Stimulated activated naive B cell treated with anti-CD40 and anti-IgM and Interleukin-4, amounts not matched to agents 10 μg/mL and 1 μg/mL and 100 μg/mL, for 72 hours (primary cell): ENCODE results near the gene TMEM60.
A peak's percentile ranks its signal among the peaks of the same experiment; 100 is the strongest.

Experiments used
- ATAC-seq, 2 donors: fragments of 150-1000 bp; cut with Tn5 transposase; replicated peaks; 2 replicates each; pipeline ENCODE4 v1.10.0; 2021; ENCODE audit warnings: moderate library complexity in 1 of 2
- DNase-seq: peaks from one replicate; pipeline ENCODE4 v3.0.0; 2021
- H3K27ac Mint-ChIP-seq: one replicate; pipeline ENCODE4 v1.8.0; 2022; ENCODE audit warnings: mild to moderate bottlenecking, mixed read lengths
- H3K27me3 Mint-ChIP-seq, 2 donors: one replicate each; pipeline ENCODE4 v1.8.0; 2022; ENCODE audit warnings: mixed read lengths in 2 of 2
- H3K36me3 Mint-ChIP-seq, 2 donors: one replicate each; pipeline ENCODE4 v1.8.0; 2022; ENCODE audit warnings: mixed read lengths in 2 of 2, mild to moderate bottlenecking in 1 of 2
- H3K4me1 Mint-ChIP-seq, 2 donors: one replicate each; pipeline ENCODE4 v1.8.0; 2022; ENCODE audit warnings: mixed read lengths in 2 of 2, mild to moderate bottlenecking in 1 of 2
- H3K4me3 Mint-ChIP-seq, 2 donors: one replicate each; pipeline ENCODE4 v1.8.0; 2022; ENCODE audit warnings: mild to moderate bottlenecking in 2 of 2, mixed read lengths in 2 of 2, moderate library complexity in 1 of 2
- H3K9me3 Mint-ChIP-seq, 2 donors: one replicate each; pipeline ENCODE4 v1.8.0; 2022; ENCODE audit warnings: mixed read lengths in 2 of 2, mild to moderate bottlenecking in 1 of 2

Gene TMEM60

GRCh38 chr7:77826300-77826699 lies 28.1 kb upstream of the TMEM60 start:
- no peak for DNase-seq
- Mint-ChIP-seq H3K4me3 (no peak overlapping the region), H3K27ac (peak overlapping the region; percentile 31), H3K9me3 (peaks cover 18 to 22% of the 10 kb centered on the region in 2 donors), H3K36me3 (peaks cover 27 to 46% of the 10 kb centered on the region in 2 donors), H3K27me3 (no peaks in the 10 kb centered on the region), H3K4me1 (peaks cover 39 to 82% of the 10 kb centered on the region in 2 donors)
- ATAC-seq: no peak

- Mint-ChIP-seq H3K27ac (peak overlapping the region; percentile 86), H3K36me3 (peaks cover 35 to 50% of the 10 kb centered on the region in 2 donors), H3K27me3 (no peaks in the 10 kb centered on the region), H3K9me3 (peaks cover 27 to 28% of the 10 kb centered on the region in 2 donors), H3K4me3 (peak overlapping the region in 1 of 2 donors; percentile 27), H3K4me1 (peaks cover 31 to 81% of the 10 kb centered on the region in 2 donors)
- no peak for DNase-seq
- ATAC-seq: no peak
Measured at GRCh38 chr7:77825131-77825530, 26.9 kb upstream of the TMEM60 start.

DNA sequence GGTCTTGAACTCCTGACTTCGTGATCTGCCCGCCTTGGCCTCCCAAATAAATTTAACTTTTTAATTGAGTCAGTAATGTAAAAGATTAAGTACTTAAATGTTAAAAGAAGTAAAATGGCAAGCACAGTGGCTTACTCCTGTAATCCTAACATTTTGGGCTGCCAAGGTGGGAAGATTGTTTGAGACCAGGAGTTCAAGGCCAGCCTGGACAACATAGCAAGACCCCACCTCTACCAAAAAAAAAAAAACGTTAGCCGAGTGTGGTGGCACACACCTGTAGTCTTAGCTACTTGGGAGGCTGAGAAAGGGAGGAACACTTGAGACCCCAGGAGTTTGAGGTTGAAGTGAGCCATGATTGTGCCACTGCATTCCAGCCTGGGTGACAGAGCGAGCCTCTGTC lies 26.4 kb upstream of the TMEM60 start:
- H3K4me1 Mint-ChIP-seq: peaks cover 33 to 82% of the 10 kb centered on the region in 2 donors
- peak overlapping the region in 1 of 2 donors; percentile 27 for H3K4me3 Mint-ChIP-seq
- peak overlapping the region; percentile 86 for H3K27ac Mint-ChIP-seq
- H3K9me3 Mint-ChIP-seq: peaks cover 31% of the 10 kb centered on the region in 2 donors
- DNase-seq (no peak), ATAC-seq (no peak)
- H3K36me3 Mint-ChIP-seq: peaks cover 40 to 55% of the 10 kb centered on the region in 2 donors
- H3K27me3 Mint-ChIP-seq: no peaks in the 10 kb centered on the region

DNA sequence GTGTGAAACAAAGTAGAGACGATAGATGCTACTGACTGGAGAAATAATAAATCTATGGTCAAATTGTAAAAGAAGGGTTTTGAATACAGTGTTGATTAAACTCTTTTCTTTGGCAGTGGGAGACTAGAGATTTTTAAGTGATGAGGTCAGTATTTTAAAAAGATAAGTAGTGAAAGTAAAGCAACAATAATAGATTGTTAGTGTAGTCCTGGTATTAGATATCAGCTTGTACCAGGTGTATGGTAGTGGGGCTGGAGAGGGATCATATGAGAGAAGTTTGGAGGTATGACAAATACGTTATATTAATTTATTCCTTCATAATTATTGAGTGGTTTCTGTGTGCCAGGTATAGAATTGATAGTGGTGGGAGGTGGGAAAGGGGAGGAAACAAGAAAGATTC lies 25.6 kb upstream of the TMEM60 start:
- H3K36me3 Mint-ChIP-seq: peaks cover 47 to 63% of the 10 kb centered on the region in 2 donors
- H3K4me3 Mint-ChIP-seq: peak overlapping the region; percentile 56 to 72
- H3K4me1 Mint-ChIP-seq: peaks cover 33 to 86% of the 10 kb centered on the region in 2 donors
- ATAC-seq (peak; percentile 38 to 46), DNase-seq (no peak)
- H3K27ac Mint-ChIP-seq: peak overlapping the region; percentile 63
- peaks cover 37 to 39% of the 10 kb centered on the region in 2 donors for H3K9me3 Mint-ChIP-seq
- no peaks in the 10 kb centered on the region for H3K27me3 Mint-ChIP-seq

DNA sequence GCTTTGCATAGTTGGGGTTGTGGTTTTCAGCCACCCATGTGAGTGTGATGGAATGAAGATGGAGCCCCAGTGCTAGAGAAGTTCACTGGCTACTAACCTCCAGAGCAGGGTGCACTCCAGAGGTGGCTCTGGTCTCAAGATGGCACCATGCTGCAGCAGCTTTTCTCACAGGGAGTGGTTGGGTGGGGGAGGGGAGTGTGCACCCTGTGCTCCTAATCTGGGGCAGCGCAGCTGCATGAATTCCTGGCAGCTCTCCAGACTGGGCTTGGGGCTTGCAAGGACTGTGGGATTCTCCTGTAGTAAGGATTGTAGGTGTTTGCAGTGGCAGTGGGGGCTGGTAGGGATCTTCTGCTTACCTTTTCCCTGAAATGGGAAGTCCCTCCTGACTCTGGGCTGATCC lies 24.0 kb upstream of the TMEM60 start:
- H3K27ac Mint-ChIP-seq: peak overlapping the region; percentile 86
- DNase-seq (no peak), ATAC-seq (no peak)
- H3K36me3 Mint-ChIP-seq: peaks cover 60 to 73% of the 10 kb centered on the region in 2 donors
- peaks cover 32 to 78% of the 10 kb centered on the region in 2 donors for H3K4me1 Mint-ChIP-seq
- H3K9me3 Mint-ChIP-seq: peaks cover 43 to 47% of the 10 kb centered on the region in 2 donors
- peak overlapping the region in 1 of 2 donors; percentile 46 for H3K4me3 Mint-ChIP-seq
- no peaks in the 10 kb centered on the region for H3K27me3 Mint-ChIP-seq

DNA sequence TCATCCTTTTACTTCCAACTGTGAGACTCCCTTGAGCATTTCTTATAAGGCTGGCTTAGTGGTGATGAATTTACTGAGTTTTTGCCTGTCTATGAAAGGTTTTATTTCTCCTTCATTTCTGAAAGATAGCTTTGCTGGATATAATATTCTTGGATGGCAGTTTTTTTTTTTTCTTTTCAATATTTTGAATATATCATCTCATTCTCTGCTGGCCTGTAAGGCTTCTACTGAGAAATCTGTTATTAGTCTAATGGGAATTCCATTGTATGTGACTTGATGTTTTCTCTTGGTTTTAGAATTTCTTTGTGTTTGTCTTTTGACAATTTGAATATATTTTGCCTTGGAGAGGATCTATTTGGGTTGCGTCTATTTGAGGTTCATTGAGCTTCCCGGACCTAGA lies 22.7 kb upstream of the TMEM60 start:
- Mint-ChIP-seq H3K27me3 (no peaks in the 10 kb centered on the region), H3K36me3 (peaks cover 64 to 77% of the 10 kb centered on the region in 2 donors), H3K4me3 (no peak overlapping the region), H3K9me3 (peaks cover 45 to 49% of the 10 kb centered on the region in 2 donors), H3K4me1 (peaks cover 32 to 78% of the 10 kb centered on the region in 2 donors), H3K27ac (peak overlapping the region; percentile 86)
- DNase-seq: no peak
- no peak for ATAC-seq

- Mint-ChIP-seq H3K4me3 (no peak overlapping the region), H3K36me3 (peaks cover 57 to 73% of the 10 kb centered on the region in 2 donors), H3K27ac (no peak overlapping the region), H3K27me3 (no peaks in the 10 kb centered on the region), H3K4me1 (peaks cover 28 to 72% of the 10 kb centered on the region in 2 donors), H3K9me3 (peaks cover 37 to 49% of the 10 kb centered on the region in 2 donors)
- ATAC-seq (no peak), DNase-seq (no peak)
Measured at GRCh38 chr7:77819021-77819420, 20.8 kb upstream of the TMEM60 start.

DNA sequence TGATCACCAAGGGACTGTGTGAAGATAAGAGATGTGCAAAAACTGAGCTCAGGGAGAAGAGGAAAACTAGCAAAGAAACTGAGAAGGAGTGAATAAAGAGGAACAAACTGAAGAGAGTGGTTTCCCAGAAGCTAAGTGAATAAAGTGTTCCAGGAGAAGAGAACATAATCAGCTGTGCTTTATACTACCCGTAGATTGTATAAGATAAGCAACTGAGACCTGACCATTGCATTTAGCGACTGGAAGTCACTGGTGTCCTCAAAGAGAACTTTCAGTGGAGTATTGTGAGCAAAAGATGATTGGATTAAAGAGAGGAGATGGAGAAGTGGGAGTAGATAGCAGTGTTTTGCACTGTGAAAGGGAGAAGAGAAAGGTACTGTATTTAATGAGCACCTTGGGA lies 14.9 kb upstream of the TMEM60 start:
- H3K4me3 Mint-ChIP-seq: peak overlapping the region in 1 of 2 donors; percentile 3
- peaks cover 27 to 56% of the 10 kb centered on the region in 2 donors for H3K4me1 Mint-ChIP-seq
- H3K36me3 Mint-ChIP-seq: peaks cover 30 to 37% of the 10 kb centered on the region in 2 donors
- no peaks in the 10 kb centered on the region for H3K27me3 Mint-ChIP-seq
- no peak overlapping the region for H3K27ac Mint-ChIP-seq
- peak; percentile 34 to 47 for ATAC-seq
- H3K9me3 Mint-ChIP-seq: peaks cover 15 to 18% of the 10 kb centered on the region in 2 donors
- DNase-seq: no peak

GRCh38 chr7:77812290-77812685 lies 14.1 kb upstream of the TMEM60 start:
- no peaks in the 10 kb centered on the region for H3K27me3 Mint-ChIP-seq
- H3K4me1 Mint-ChIP-seq: peaks cover 27 to 56% of the 10 kb centered on the region in 2 donors
- H3K4me3 Mint-ChIP-seq: no peak overlapping the region
- H3K27ac Mint-ChIP-seq: no peak overlapping the region
- peaks cover 14 to 16% of the 10 kb centered on the region in 2 donors for H3K9me3 Mint-ChIP-seq
- no peak for DNase-seq
- peak in 1 of 2 donors; percentile 31 for ATAC-seq
- H3K36me3 Mint-ChIP-seq: peaks cover 30 to 39% of the 10 kb centered on the region in 2 donors

DNA sequence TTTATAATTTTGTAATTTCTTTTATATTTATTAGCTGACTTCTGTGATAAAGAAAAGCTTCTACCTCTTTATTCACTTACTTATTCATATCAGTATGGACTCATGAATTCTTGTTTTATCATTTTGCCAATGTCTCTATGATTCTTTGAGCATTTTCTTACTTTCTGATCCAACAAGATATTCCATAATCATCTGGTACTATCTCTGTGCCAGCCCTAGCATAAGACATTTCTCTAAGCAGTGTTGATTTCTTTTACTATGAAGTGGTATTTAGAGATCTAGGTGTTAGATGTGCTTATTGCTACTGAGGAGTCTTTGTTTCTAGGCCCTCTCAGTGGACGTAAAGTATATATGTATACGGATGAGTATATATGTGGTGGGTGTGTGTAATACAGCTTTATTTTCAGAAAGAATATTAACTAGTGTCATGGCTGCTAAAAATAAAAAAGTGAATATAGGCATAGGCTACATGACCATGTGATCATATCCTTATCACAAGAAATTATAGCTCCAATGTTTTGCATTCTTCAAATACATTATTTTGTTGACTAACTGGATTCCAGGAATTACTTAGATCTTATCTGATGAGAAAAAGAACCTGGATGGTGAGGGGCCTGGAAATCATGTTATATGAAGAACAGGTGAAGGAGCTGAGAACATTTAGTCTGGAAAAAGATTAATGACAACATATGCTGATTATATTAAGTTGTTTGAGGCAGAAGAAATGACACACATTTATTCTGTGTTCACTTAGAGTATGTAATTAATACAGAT lies 13.5 kb upstream of the TMEM60 start:
- Mint-ChIP-seq H3K27me3 (no peaks in the 10 kb centered on the region), H3K4me3 (no peak overlapping the region), H3K9me3 (peaks cover 9 to 12% of the 10 kb centered on the region in 2 donors), H3K4me1 (peaks cover 24 to 50% of the 10 kb centered on the region in 2 donors), H3K36me3 (peaks cover 25 to 38% of the 10 kb centered on the region in 2 donors), H3K27ac (no peak overlapping the region)
- DNase-seq: no peak
- no peak for ATAC-seq

- Mint-ChIP-seq H3K36me3 (peaks cover 39 to 50% of the 10 kb centered on the region in 2 donors), H3K27ac (peak overlapping the region; percentile 25), H3K9me3 (peaks cover 12 to 15% of the 10 kb centered on the region in 2 donors), H3K4me1 (peaks cover 27 to 49% of the 10 kb centered on the region in 2 donors), H3K27me3 (no peaks in the 10 kb centered on the region), H3K4me3 (no peak overlapping the region)
- no peak for DNase-seq
- ATAC-seq: peak in 1 of 2 donors; percentile 75
Measured at GRCh38 chr7:77808517-77808916, 10.3 kb upstream of the TMEM60 start.

DNA sequence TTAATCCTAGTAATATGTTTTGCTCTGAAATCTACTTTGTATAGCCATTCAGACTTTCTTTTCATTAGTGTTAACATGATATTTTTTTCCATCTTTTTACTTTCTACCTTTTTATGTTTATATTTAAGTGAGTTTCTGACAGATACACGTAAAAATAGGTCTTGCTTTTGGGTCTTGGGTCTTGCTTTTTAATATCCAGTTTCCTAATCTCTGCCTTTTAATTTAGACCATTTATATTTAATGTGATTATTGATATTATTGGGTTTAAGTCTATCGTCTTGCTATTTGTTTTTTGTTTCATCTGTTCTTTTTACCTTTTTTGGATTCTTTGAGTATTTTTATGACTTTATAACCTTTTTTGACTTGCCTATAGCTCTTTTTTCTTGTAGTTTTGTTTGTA lies 8.2 kb upstream of the TMEM60 start:
- H3K9me3 Mint-ChIP-seq: peaks cover 12 to 15% of the 10 kb centered on the region in 2 donors
- no peaks in the 10 kb centered on the region for H3K27me3 Mint-ChIP-seq
- peaks cover 27 to 49% of the 10 kb centered on the region in 2 donors for H3K4me1 Mint-ChIP-seq
- DNase-seq (no peak), ATAC-seq (no peak)
- peaks cover 41 to 60% of the 10 kb centered on the region in 2 donors for H3K36me3 Mint-ChIP-seq
- H3K4me3 Mint-ChIP-seq: no peak overlapping the region
- H3K27ac Mint-ChIP-seq: no peak overlapping the region

GRCh38 chr7:77802557-77803405 lies 4.5 kb upstream of the TMEM60 start:
- Mint-ChIP-seq H3K9me3 (peaks cover 6 to 11% of the 10 kb centered on the region in 2 donors), H3K27ac (peak overlapping the region; percentile 85), H3K27me3 (no peaks in the 10 kb centered on the region)

GRCh38 chr7:77800730-77801129 lies 2.5 kb upstream of the TMEM60 start:
- ATAC-seq (no peak), DNase-seq (no peak)
- peak overlapping the region; percentile 98 to 99 for H3K4me3 Mint-ChIP-seq
- H3K27ac Mint-ChIP-seq: no peak overlapping the region
- no peaks in the 10 kb centered on the region for H3K27me3 Mint-ChIP-seq
- peaks cover 35 to 74% of the 10 kb centered on the region in 2 donors for H3K4me1 Mint-ChIP-seq
- H3K9me3 Mint-ChIP-seq: peaks cover 4% of the 10 kb centered on the region in 2 donors
- H3K36me3 Mint-ChIP-seq: peaks cover 26 to 46% of the 10 kb centered on the region in 2 donors

More at GRCh38 chr7:77802557-77803405, 4.5 kb upstream of the TMEM60 start:
- peaks cover 38 to 60% of the 10 kb centered on the region in 2 donors for H3K36me3 Mint-ChIP-seq
- H3K4me1 Mint-ChIP-seq: peaks cover 28 to 58% of the 10 kb centered on the region in 2 donors
- DNase-seq: no peak
- peak overlapping the region; percentile 18 to 39 for H3K4me3 Mint-ChIP-seq
- peak; percentile 14 to 21 for ATAC-seq
